Gastrocnemius medialis (tissue), 4 donors: ENCODE data around the gene ADAM21. TPM values are rescaled to one million over a fixed set of nuclear protein-coding genes. Genes with fewer than 3 reads are reported as not detected.

Experiments used
- ATAC-seq, 2 donors: fragments of 150-250 bp; one replicate each; pipeline ENCODE4 v1.9.1; 2016
- DNase-seq, 2 donors: peaks; one replicate each; pipeline ENCODE4 v3.0.0-alpha.2; 2019
- H3K27ac ChIP-seq, 4 donors: fragments of 200-600 bp; sonication (generic); 1 replicate in 1 of 4; 2 replicates in 3 of 4; pipeline ENCODE4 v1.5.1; 2016 to 2018; ENCODE audit warnings: mild to moderate bottlenecking in 2 of 4, moderate library complexity in 1 of 4
- H3K27me3 ChIP-seq, 3 donors: fragments of 200-600 bp; sonication (generic) in 2 of 3; 1 replicate in 1 of 3; 2 replicates in 2 of 3; pipeline versions ENCODE4 v1.5.1 to v1.6.0; 2016 to 2019; ENCODE audit warnings: mild to moderate bottlenecking in 1 of 3, moderate library complexity in 1 of 3
- H3K36me3 ChIP-seq, 2 donors: fragments of 200-600 bp; sonication (generic) in 1 of 2; one replicate each; pipeline ENCODE4 v1.5.1; 2017 to 2018
- H3K4me1 ChIP-seq, 2 donors: fragments of 200-600 bp; sonication (generic) in 1 of 2; one replicate each; pipeline ENCODE4 v1.5.1; 2016 to 2017; ENCODE audit warnings: mild to moderate bottlenecking in 2 of 2
- H3K4me3 ChIP-seq, 4 donors: fragments of 200-600 bp; sonication (generic) in 3 of 4; 1 replicate in 1 of 4; 2 replicates in 3 of 4; pipeline ENCODE4 v1.5.1; 2016 to 2019; ENCODE audit warnings: mild to moderate bottlenecking in 2 of 4
- H3K9me3 ChIP-seq, 3 donors: fragments of 200-600 bp; sonication (generic) in 2 of 3; 1 replicate in 1 of 3; 2 replicates in 2 of 3; pipeline ENCODE4 v1.5.1; 2016 to 2019
- CTCF ChIP-seq, 5 experiments: fragments of 450-650 bp in 3 of 5; fragments of 200-600 bp in 2 of 5; sonication (generic) in 2 of 5; IDR thresholded peaks in 4 of 5; conservative IDR thresholded peaks in 1 of 5; 1 replicate in 4 of 5; 2 replicates in 1 of 5; pipeline ENCODE4 v1.5.1; 2016 to 2019; ENCODE audit warnings: antibody characterized with exemption in 5 of 5, mild to moderate bottlenecking in 3 of 5, moderate library complexity in 3 of 5
- POLR2A ChIP-seq, 2 donors: fragments of 450-650 bp; IDR thresholded peaks; one replicate each; pipeline ENCODE4 v1.6.1; 2017; ENCODE audit warnings: antibody characterized with exemption in 2 of 2, mild to moderate bottlenecking in 2 of 2, moderate library complexity in 2 of 2
- in situ Hi-C, 4 donors: fragments of 200-750 bp; cut with MboI; loops; one replicate each; pipeline versions ENCODE4 v1.15.0 to v1.8.0; 2017; ENCODE audit warnings: low sequenced_read_pairs in 4 of 4
- intact Hi-C: fragments of 100-400 bp; cut with DNase I; formaldehyde crosslinking; loops from one replicate; pipeline ENCODE4 v1.15.1; 2023; ENCODE audit warnings: low total_unique reads
- total RNA-seq, 4 donors: library from RNA; depleted of rRNA; stranded (reverse); fragments of >200 nt; gene quantifications; one replicate each; pipeline versions ENCODE4 v1.1.0 to v1.2.3, GENCODE V29; 2016

The ADAM21 gene
- total RNA-seq, 4 donors from 2014 or later: 0.24 TPM; not detected in 3

- intact Hi-C loops (no loop called here), in situ Hi-C loops (no loop called here)
- DNase-seq (no peak), ATAC-seq (no peak)
- Histone ChIP-seq H3K9me3 (no peaks in the 10 kb centered on the region), H3K27me3 (no peaks in the 10 kb centered on the region), H3K4me3 (no peak overlapping the region), H3K36me3 (no peaks in the 10 kb centered on the region), H3K27ac (no peak overlapping the region), H3K4me1 (no peaks in the 10 kb centered on the region)
- TF ChIP-seq POLR2A (IDR thresholded peaks at IDR 0.05) (no peak), CTCF (IDR thresholded peaks at IDR 0.05 in 4 of 5, conservative IDR thresholded peaks at IDR 0.05 in 1 of 5) (no peak)
These were observed 15.1 kb upstream of the ADAM21 start for GRCh38 chr14:70436867-70437266.

DNA sequence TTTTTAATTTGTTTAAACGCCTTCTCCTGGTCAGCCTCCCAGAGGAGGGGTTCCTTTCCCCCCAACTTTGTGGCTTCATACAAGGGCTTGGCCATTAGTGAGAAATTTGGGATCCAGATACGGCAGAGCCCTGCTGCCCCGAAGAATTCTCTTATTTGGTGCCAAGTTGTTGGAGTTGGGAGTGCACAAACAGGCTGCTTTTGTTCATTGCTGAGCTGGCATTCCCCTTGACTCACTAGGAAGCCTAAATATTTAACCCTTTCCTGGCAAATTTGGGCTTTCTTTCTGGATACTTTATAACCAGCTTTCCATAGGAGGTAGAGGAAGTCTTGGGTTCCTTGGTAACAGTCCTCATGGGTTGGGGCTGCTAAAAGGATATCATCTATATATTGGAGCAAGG lies 10.3 kb upstream of the ADAM21 start:
- in situ Hi-C loops: no loop called here
- no peaks in the 10 kb centered on the region for H3K36me3 ChIP-seq
- no peak for ATAC-seq
- no peaks in the 10 kb centered on the region for H3K4me1 ChIP-seq
- no peak for DNase-seq
- no peaks in the 10 kb centered on the region for H3K27me3 ChIP-seq
- TF ChIP-seq POLR2A (IDR thresholded peaks at IDR 0.05) (no peak), CTCF (IDR thresholded peaks at IDR 0.05 in 4 of 5, conservative IDR thresholded peaks at IDR 0.05 in 1 of 5) (no peak)
- no peak overlapping the region for H3K4me3 ChIP-seq
- intact Hi-C loops: no loop called here
- H3K9me3 ChIP-seq: no peaks in the 10 kb centered on the region
- no peak overlapping the region for H3K27ac ChIP-seq

GRCh38 chr14:70442750-70443149 lies 9.2 kb upstream of the ADAM21 start:
- no peak for DNase-seq
- no peaks in the 10 kb centered on the region for H3K27me3 ChIP-seq
- no peak for ATAC-seq
- no peaks in the 10 kb centered on the region for H3K9me3 ChIP-seq
- H3K27ac ChIP-seq: no peak overlapping the region
- TF ChIP-seq CTCF (IDR thresholded peaks at IDR 0.05 in 4 of 5, conservative IDR thresholded peaks at IDR 0.05 in 1 of 5): no peak
- TF ChIP-seq POLR2A (IDR thresholded peaks at IDR 0.05): no peak
- in situ Hi-C loops: no loop called here
- intact Hi-C loops: no loop called here
- H3K4me3 ChIP-seq: no peak overlapping the region
- H3K4me1 ChIP-seq: no peaks in the 10 kb centered on the region
- no peaks in the 10 kb centered on the region for H3K36me3 ChIP-seq

- DNase-seq (no peak), ATAC-seq (no peak)
- Histone ChIP-seq H3K27me3 (no peaks in the 10 kb centered on the region), H3K36me3 (no peaks in the 10 kb centered on the region), H3K9me3 (no peaks in the 10 kb centered on the region), H3K4me3 (no peak overlapping the region), H3K4me1 (peaks cover 0 to 7% of the 10 kb centered on the region in 2 donors), H3K27ac (no peak overlapping the region)
- in situ Hi-C loops (no loop called here), intact Hi-C loops (no loop called here)
- TF ChIP-seq POLR2A (IDR thresholded peaks at IDR 0.05) (no peak), CTCF (IDR thresholded peaks at IDR 0.05 in 4 of 5, conservative IDR thresholded peaks at IDR 0.05 in 1 of 5) (no peak)
These were observed 3.2 kb upstream of the ADAM21 start for GRCh38 chr14:70448633-70449340.

GRCh38 chr14:70454731-70455130 lies 2.8 kb downstream of the ADAM21 start:
- intact Hi-C loops: no loop called here
- H3K27me3 ChIP-seq: no peaks in the 10 kb centered on the region
- no peaks in the 10 kb centered on the region for H3K36me3 ChIP-seq
- H3K4me3 ChIP-seq: no peak overlapping the region
- H3K9me3 ChIP-seq: no peaks in the 10 kb centered on the region
- in situ Hi-C loops: no loop called here
- TF ChIP-seq POLR2A (IDR thresholded peaks at IDR 0.05): no peak
- TF ChIP-seq CTCF (IDR thresholded peaks at IDR 0.05 in 4 of 5, conservative IDR thresholded peaks at IDR 0.05 in 1 of 5): no peak
- H3K27ac ChIP-seq: no peak overlapping the region
- no peak for DNase-seq
- H3K4me1 ChIP-seq: peaks cover 0 to 8% of the 10 kb centered on the region in 2 donors
- no peak for ATAC-seq
